SIG-M5 treated with dmso at 0.1 percent for 504 hours (cell line): ENCODE measurements around the gene APBA2.
"Not testable (repeated sequence)": the region's sequence is repeated elsewhere in the genome, so short reads cannot be mapped to it uniquely, and the experiment has no call there.

Experiments used
- DNase-seq: peaks from one replicate; lab custom pipeline; 2025; ENCODE audit not compliant: unreplicated experiment; lab: John Stamatoyannopoulos, UW

APBA2 gene

DNA sequence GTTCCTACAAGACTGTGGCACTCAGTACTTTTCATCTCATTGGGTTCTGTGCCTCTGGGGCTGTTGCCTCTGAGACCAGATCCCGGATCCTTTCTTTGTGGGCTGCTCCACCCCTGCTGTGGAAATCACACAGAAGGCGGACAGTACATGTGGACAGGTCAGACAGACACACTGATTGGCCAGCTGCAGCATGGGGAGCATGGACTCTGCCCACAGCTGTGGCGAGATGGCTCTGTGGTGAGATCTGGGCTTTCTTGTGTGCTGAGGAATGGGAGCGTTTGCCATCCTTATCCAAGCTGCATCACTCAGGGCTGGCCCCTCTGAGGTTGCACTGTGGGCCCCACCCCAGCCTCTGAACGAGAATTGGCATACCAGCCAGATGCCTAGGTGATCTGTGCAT lies 147.0 kb downstream of the APBA2 start:
- no peak for DNase-seq

DNA sequence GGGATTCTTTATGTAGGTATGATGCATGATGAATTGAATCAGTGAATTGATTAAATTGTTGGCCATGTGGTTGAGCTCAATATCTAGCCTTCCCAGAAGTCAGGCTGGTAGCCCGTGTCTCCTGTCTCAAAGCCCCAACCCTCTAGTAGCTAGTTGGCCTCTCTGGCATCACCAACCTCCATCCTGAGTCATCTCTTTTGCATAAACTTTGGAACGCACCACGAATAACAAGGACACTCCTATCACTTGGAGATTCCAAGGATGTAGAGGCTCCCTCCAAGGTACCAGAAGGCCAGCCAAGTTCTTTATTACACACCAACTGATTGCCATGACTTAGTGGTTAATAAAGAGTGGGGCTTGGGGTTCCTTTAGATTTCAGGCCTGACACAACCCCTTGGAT lies 148.4 kb downstream of the APBA2 start:
- no peak for DNase-seq

DNA sequence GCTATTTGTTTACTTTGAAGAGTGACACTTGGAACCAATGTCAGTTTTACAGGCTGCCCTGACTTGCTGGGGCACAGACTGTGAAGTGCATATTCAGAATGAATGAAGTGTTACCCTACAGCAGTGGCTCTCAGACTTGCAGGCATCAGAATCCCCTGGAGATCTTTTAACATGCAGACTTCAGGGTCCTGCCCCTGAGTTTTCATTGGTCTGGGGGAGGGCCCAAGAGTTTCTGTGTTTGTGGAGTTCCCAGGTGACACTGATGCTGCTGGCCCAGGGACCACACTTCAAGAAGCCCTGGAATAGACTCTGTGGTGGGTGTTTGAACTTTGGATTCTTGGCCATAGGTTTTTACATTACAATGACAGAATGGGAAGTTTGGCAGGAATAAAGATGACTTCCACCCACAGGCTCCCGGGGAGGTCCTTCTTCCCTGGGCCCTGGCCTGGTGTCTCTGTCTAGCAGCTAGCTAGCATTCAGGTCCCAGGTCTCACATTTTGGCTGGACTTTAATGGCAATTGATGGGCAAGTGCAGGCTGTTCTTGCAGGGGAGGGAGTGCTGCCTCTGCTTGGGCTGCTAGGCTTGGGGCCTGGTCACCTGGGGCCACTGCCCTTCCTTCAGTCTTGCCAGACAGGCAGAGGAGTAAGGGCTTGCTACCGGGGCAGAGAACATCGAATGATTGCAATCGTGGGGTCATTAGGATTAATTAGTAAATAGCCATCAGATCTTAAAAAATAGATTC lies 149.0 kb downstream of the APBA2 start:
- no peak for DNase-seq

- no peak for DNase-seq
Measured at GRCh38 chr15:29035336-29036285, 149.8 kb downstream of the APBA2 start.

DNA sequence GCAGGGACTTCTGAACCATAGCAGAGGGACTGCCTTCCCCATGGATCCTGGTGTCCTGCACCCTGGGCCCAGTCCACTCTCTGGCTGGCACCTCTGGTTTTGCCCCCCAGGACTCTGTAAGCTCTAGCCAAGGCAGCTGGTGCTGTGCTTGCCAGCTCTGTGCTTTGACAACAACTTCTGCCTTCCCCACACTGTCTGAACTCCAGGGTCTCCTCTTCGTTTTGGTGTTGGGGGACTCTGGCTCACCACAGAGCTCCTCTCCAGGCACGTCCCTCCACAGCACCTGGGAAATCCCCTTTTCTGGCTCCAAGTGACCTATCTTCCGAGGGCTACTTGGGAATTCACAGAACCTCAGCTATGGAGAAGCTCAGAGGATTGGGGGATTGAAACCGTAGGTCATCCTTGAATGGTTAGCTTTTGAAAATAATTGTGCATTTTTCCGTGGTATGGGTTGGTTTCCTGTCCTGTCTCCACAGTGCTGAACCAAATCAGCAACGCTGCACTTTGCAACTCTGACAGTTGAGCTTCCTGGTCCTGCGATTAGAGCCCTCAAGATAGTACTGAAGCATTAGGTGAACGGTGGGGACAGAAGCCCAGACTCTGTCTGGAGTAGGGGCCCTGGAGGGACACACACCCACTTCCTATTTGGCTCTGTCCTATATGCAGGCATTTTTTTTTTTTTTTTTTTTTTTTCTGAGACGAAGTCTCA lies 152.4 kb downstream of the APBA2 start:
- no peak for DNase-seq

- no peak for DNase-seq
Measured at GRCh38 chr15:29039466-29040369, 153.9 kb downstream of the APBA2 start.

DNA sequence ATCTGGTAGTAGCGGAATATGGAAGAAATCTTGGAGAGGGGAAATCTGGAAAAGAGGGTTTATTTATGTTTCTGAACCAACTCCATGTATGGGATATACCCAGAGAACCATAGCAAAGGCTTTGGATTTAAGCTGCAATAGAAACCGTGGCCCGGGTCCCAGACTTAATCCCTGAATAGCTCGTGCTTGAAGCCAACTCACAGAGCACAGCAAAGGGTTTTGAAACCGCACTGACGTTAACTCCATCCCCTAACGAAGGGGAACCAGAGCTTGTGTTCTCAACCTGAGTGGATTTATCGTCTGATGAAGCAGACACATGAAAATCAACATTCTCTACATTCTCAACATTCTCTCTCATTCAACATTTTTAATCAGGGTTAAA lies 154.6 kb downstream of the APBA2 start:
- no peak for DNase-seq

- DNase-seq: no peak
Measured at GRCh38 chr15:29043736-29044502, 158.1 kb downstream of the APBA2 start.

DNA sequence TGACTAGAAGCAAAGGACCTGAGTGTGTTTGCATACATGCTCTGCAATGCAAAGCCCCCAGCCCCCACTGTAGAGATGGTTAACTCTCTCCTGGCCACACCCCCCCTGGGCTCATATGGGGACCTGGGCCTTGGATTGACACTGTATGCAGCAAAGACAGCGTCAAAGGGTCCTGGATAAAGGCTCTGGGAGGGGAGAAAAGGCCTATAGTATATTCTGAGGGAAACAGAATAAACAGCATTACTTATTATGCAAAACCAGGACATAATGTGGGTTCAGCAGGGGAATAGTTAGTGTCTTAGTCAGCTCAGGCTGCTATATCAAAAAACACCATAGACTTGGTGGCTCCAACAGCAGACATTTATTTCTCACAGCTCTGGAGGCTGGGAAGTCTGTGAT lies 158.7 kb downstream of the APBA2 start:
- no peak for DNase-seq

DNA sequence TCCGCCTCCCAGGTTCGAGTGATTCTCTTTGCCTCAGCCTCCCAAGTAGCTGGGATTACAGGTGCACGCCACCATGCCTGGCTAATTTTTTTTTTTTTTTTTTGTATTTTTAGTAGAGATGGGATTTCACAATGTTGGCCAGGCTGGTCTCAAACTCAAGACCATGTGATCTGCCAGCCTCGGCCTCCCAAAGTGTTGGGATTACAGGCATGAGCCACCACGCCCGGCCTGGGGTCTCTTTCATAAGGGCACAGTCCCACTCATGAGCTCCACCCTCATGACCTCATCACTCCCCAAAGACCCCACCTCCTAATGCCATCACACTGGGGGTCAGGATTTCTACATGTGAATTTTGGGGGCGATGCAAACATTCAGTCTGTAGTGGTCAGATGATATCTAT lies 159.4 kb downstream of the APBA2 start:
- not testable (repeated sequence) for DNase-seq

DNA sequence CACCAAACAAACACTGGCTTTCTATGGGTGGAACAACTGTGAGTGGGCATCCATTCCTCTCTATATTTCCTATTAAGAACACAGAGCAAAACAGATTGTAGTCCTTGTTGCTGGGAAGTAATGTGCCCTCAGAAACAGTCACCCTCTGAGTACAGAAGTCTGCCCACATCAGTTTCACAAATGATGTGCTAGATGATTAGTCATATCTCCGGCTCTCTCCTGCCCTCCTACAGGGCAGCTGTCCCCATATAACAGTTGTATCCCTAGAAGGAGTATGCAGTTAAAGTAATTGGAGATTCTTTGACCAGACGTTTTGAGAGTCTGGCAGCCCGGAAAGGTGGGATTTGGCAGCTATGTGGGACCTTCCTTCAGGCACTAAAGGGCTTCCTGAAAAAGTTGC lies 159.9 kb downstream of the APBA2 start:
- DNase-seq: no peak

GRCh38 chr15:29046281-29046810 lies 160.6 kb downstream of the APBA2 start:
- DNase-seq: no peak

GRCh38 chr15:29046977-29047376 lies 161.2 kb downstream of the APBA2 start:
- DNase-seq: no peak

DNA sequence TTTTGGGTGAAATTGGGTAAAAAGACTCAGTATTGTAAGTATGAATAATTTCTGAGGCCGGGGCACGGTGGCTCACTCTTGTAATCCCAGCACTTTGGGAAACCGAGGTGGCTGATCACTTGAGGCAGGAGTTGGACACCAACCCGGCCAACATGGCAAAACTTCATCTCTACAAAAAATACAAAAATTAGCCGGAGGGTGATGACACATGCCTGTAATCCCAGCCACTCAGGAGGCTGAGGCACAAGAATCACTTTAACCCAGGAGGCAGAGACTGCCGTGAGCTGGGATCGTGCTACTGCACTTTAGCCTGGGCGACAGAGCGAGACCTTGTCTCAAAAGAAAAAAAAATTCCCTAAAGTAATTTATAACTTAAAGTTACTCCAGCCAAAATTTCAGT lies 162.2 kb downstream of the APBA2 start:
- no peak for DNase-seq

- no peak for DNase-seq
Measured at GRCh38 chr15:29050870-29051269, 165.1 kb downstream of the APBA2 start.

GRCh38 chr15:29051422-29051821 lies 165.6 kb downstream of the APBA2 start:
- no peak for DNase-seq

- DNase-seq: no peak
Measured at GRCh38 chr15:29053006-29053405, 167.2 kb downstream of the APBA2 start.

- no peak for DNase-seq
Measured at GRCh38 chr15:29053661-29054131, 167.9 kb downstream of the APBA2 start.
